Neural cell (in vitro differentiated cells): ENCODE data around the gene WIPF3.

Experiments used
- CTCF ChIP-seq: fragments of 450-650 bp; IDR thresholded peaks from 2 replicates; pipeline ENCODE4 v1.5.1; 2014; ENCODE audit warnings: antibody characterized with exemption, mild to moderate bottlenecking, moderate library complexity; ENCODE audit not compliant: poor library complexity, severe bottlenecking
- EZH2 ChIP-seq: fragments of 200-600, 300-800 bp; shearing (Covaris generic), sonication (generic); IDR thresholded peaks from 2 replicates; pipeline ENCODE4 v1.6.1; 2014; ENCODE audit warnings: antibody characterized with exemption, low read length, borderline replicate concordance, mild to moderate bottlenecking; ENCODE audit not compliant: insufficient read depth, poor library complexity, severe bottlenecking
- POLR2AphosphoS5 ChIP-seq: IDR thresholded peaks from 2 replicates; pipeline ENCODE4 v1.6.1; 2012
- RAD21 ChIP-seq: fragments of 450-650 bp; conservative IDR thresholded peaks from 2 replicates; pipeline ENCODE4 v1.6.1; 2014; ENCODE audit warnings: antibody characterized with exemption, mild to moderate bottlenecking, moderate library complexity
- REST ChIP-seq: IDR thresholded peaks from 2 replicates; pipeline ENCODE4 v1.6.1; 2012; ENCODE audit warnings: borderline replicate concordance
- TAF1 ChIP-seq: IDR thresholded peaks from 2 replicates; pipeline ENCODE4 v1.6.1; 2012; ENCODE audit warnings: low read depth

- no peak for TF ChIP-seq EZH2
- no peak for TF ChIP-seq REST
- no peak for TF ChIP-seq RAD21
- TF ChIP-seq POLR2AphosphoS5 = no peak
- no peak for TF ChIP-seq CTCF
- no peak for TF ChIP-seq TAF1
Measured at GRCh38 chr7:29826530-29826822, 20.2 kb downstream of the WIPF3 start.
